Pons (tissue), 1 donor: Measurements from ENCODE around the gene ZBTB46.
"Not testable (repeated sequence)": the region's sequence is repeated elsewhere in the genome, so short reads cannot be mapped to it uniquely, and the experiment has no call there.

Experiments
- DNase-seq: peaks from one replicate; pipeline ENCODE4 v3.0.0-alpha.2; 2016; ENCODE audit warnings: low spot score

Gene ZBTB46

GRCh38 chr20:63734111-63734945, 96.7 kb downstream of the ZBTB46 start:
- no peak for DNase-seq

- no peak for DNase-seq
Measured at GRCh38 chr20:63733579-63734081, 97.4 kb downstream of the ZBTB46 start.

GRCh38 chr20:63733117-63733516, 97.9 kb downstream of the ZBTB46 start:
- no peak for DNase-seq

GRCh38 chr20:63732118-63733095, 98.7 kb downstream of the ZBTB46 start:
- no peak for DNase-seq

- DNase-seq = no peak
Measured at GRCh38 chr20:63731410-63731809, 99.7 kb downstream of the ZBTB46 start.

GRCh38 chr20:63730189-63730733, 100.8 kb downstream of the ZBTB46 start:
- not testable (repeated sequence) for DNase-seq

GRCh38 chr20:63722967-63723622, 108.0 kb downstream of the ZBTB46 start:
- not testable (repeated sequence) for DNase-seq

- no peak for DNase-seq
Measured at GRCh38 chr20:63718996-63719395, 112.1 kb downstream of the ZBTB46 start.

GRCh38 chr20:63714858-63715257, 116.2 kb downstream of the ZBTB46 start:
- DNase-seq = no peak

- no peak for DNase-seq
Measured at GRCh38 chr20:63712191-63712590, 118.9 kb downstream of the ZBTB46 start.

GRCh38 chr20:63711085-63711645, 119.9 kb downstream of the ZBTB46 start:
- no peak for DNase-seq

GRCh38 chr20:63709149-63709527, 121.9 kb downstream of the ZBTB46 start:
- no peak for DNase-seq

GRCh38 chr20:63708301-63709148, 122.5 kb downstream of the ZBTB46 start:
- DNase-seq = no peak

GRCh38 chr20:63707558-63708300, 123.3 kb downstream of the ZBTB46 start, which contains the start of the genes ARFRP1 and ZGPAT:
Gene ARFRP1 (minus strand): TSS chr20:63707976. CDS start chr20:63707091, 885 bp downstream.
Gene ZGPAT (plus strand): TSS chr20:63708039. CDS start chr20:63708581, 542 bp downstream.
- peak; percentile 75 for DNase-seq

- no peak for DNase-seq
Measured at GRCh38 chr20:63706852-63707557, 124.1 kb downstream of the ZBTB46 start.

- no peak for DNase-seq
Measured at GRCh38 chr20:63706027-63706695, 124.9 kb downstream of the ZBTB46 start.

GRCh38 chr20:63705232-63706026, 125.6 kb downstream of the ZBTB46 start:
- DNase-seq = no peak
